GM21515 (cell line): ENCODE data around the gene BBC3.
"Not testable (repeated sequence)": the region's sequence is repeated elsewhere in the genome, so short reads cannot be mapped to it uniquely, and the experiment has no call there.

Source experiments
- ATAC-seq: cut with Tn5 transposase; IDR thresholded peaks from one replicate; pipeline ENCODE4 v1.9.1; 2021; ENCODE audit not compliant: unreplicated experiment

BBC3 gene

GRCh38 chr19:47258434-47258833, 27.4 kb upstream of the BBC3 start:
- ATAC-seq, result no peak

- peak; percentile 3 for ATAC-seq
Observed at GRCh38 chr19:47257411-47258169, 26.6 kb upstream of the BBC3 start.

GRCh38 chr19:47256693-47257410, 25.9 kb upstream of the BBC3 start:
- peak; percentile 66 for ATAC-seq

GRCh38 chr19:47255879-47256692, 25.1 kb upstream of the BBC3 start, which contains the start of gene CCDC9:
TSS of gene CCDC9 (plus strand) at chr19:47256525. CDS start at chr19:47258401, 1,876 bp downstream.
- ATAC-seq, result peak; percentile 45

- no peak for ATAC-seq
Observed at GRCh38 chr19:47253970-47254369, 23.0 kb upstream of the BBC3 start.

- no peak for ATAC-seq
Observed at GRCh38 chr19:47253467-47253881, 22.5 kb upstream of the BBC3 start.

GRCh38 chr19:47253016-47253415, 22.0 kb upstream of the BBC3 start:
- not testable (repeated sequence) for ATAC-seq

GRCh38 chr19:47247308-47247990, 16.4 kb upstream of the BBC3 start:
- no peak for ATAC-seq

GRCh38 chr19:47243776-47244547, 13.0 kb upstream of the BBC3 start:
- ATAC-seq, result peak; percentile 55

GRCh38 chr19:47243364-47243775, 12.4 kb upstream of the BBC3 start:
- no peak for ATAC-seq

- ATAC-seq, result no peak
Observed at GRCh38 chr19:47241919-47242577, 11.0 kb upstream of the BBC3 start.

GRCh38 chr19:47240996-47241918, 10.3 kb upstream of the BBC3 start:
- ATAC-seq, result no peak

- no peak for ATAC-seq
Observed at GRCh38 chr19:47240556-47240955, 9.6 kb upstream of the BBC3 start.

GRCh38 chr19:47239610-47240296, 8.8 kb upstream of the BBC3 start:
- ATAC-seq, result no peak

GRCh38 chr19:47239152-47239551, 8.2 kb upstream of the BBC3 start:
- no peak for ATAC-seq

- no peak for ATAC-seq
Observed at GRCh38 chr19:47236072-47236675, 5.2 kb upstream of the BBC3 start.

GRCh38 chr19:47232422-47233211, 1.6 kb upstream of the BBC3 start:
- no peak for ATAC-seq
